Measurements from ENCODE around the gene EXOC6. TPM values are rescaled to one million over a fixed set of nuclear protein-coding genes. Genes with fewer than 3 reads are reported as not detected.
A peak's percentile ranks its signal among the peaks of the same experiment; 100 is the strongest.

EXOC6 gene
- total and polyA plus RNA-seq, 2 of the 13 experiments (the other 11 are each of a cell fraction or from before 2014, with no cell fraction given): 22.2 to 29.2 TPM

GRCh38 chr10:92876509-92877036 is 28.3 kb downstream of the EXOC6 start:
- no peak for ATAC-seq
- intact Hi-C loops (cut with micrococcal nuclease; ENCODE audit: unreplicated experiment): no loop called here

GRCh38 chr10:92880233-92880861 is 32.0 kb downstream of the EXOC6 start:
- whole genome bisulfite sequencing (ENCODE audit: low lambda C conversion rate): 63% methylated on average over 4 of the region's 4 CpGs
- ChIA-PET CTCF (ENCODE audit: low intra/inter-chr PET ratio, low total read pairs) (interaction anchor here (0.8 to 1.8 kb wide), 3 partner anchors 37 to 363 kb away, joined by 3 to 13 read pairs (median 5); no protein-coding TSS in a partner anchor), POLR2A (no interaction called here)
- peaks cover 8% of the 10 kb centered on the region; the same call in 1 of the 2 replicates for H4K20me1 ChIP-seq (ENCODE audit: insufficient read depth, low read length)
- peak; percentile 37; the same call in 2 of the 3 replicates for ATAC-seq
- no peak overlapping the region for H3K9ac ChIP-seq (ENCODE audit: insufficient read depth, low read depth, low read length)
- H3K27me3 ChIP-seq (ENCODE audit: control insufficient read depth in 1 of 2, insufficient read depth in 2 of 2, low read length in 2 of 2): no peaks in the 10 kb centered on the region
- H3K27ac ChIP-seq (ENCODE audit: extremely low read length, insufficient read depth, low read length): no peak overlapping the region
- H3K9me3 ChIP-seq (ENCODE audit: low read length): no peaks in the 10 kb centered on the region
- intact Hi-C loops (cut with micrococcal nuclease; ENCODE audit: unreplicated experiment) (loop anchor here (1.0 to 10.0 kb wide), 6 partner anchors 37 to 474 kb away; partner anchors contain the start of genes CYP26A1, HHEX and KIF11), in situ Hi-C loops (cut with HindIII; ENCODE audit: extremely low pct_ligation_motif_present, low pct_unique_long_range_greater_than_20kb) (no loop called here)
- no peaks in the 10 kb centered on the region for H3K36me3 ChIP-seq (replicated peaks in 1 of 2; ENCODE audit: control insufficient read depth in 1 of 2, insufficient read depth in 2 of 2, low read length in 2 of 2)
- no peaks in the 10 kb centered on the region for H3K4me1 ChIP-seq (ENCODE audit: insufficient read depth, low read length)
- DNase-seq (ENCODE audit: low spot score): peak; percentile 54
- no TSS peak for BruUV-seq (replicated peaks)
- TF ChIP-seq, protein P1, sequence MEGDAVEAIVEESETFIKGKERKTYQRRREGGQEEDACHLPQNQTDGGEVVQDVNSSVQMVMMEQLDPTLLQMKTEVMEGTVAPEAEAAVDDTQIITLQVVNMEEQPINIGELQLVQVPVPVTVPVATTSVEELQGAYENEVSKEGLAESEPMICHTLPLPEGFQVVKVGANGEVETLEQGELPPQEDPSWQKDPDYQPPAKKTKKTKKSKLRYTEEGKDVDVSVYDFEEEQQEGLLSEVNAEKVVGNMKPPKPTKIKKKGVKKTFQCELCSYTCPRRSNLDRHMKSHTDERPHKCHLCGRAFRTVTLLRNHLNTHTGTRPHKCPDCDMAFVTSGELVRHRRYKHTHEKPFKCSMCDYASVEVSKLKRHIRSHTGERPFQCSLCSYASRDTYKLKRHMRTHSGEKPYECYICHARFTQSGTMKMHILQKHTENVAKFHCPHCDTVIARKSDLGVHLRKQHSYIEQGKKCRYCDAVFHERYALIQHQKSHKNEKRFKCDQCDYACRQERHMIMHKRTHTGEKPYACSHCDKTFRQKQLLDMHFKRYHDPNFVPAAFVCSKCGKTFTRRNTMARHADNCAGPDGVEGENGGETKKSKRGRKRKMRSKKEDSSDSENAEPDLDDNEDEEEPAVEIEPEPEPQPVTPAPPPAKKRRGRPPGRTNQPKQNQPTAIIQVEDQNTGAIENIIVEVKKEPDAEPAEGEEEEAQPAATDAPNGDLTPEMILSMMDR (CRISPR knock-in tag; IDR thresholded peaks at IDR 0.05): peak; percentile 61
- TF ChIP-seq RAD21 (CRISPR knock-in tag; IDR thresholded peaks at IDR 0.05) (peak; percentile 30; the same call in 1 of the 2 replicates), ZNF572 (CRISPR knock-in tag; IDR thresholded peaks at IDR 0.05) (no peak), STAG1 (CRISPR knock-in tag; IDR thresholded peaks at IDR 0.05) (peak; percentile 68), ARID3A (IDR thresholded peaks at IDR 0.05; ENCODE audit: low read depth, low read length) (peak; percentile 71; the same call in 1 of the 2 replicates)
- no peak overlapping the region for H3K4me2 ChIP-seq (ENCODE audit: low read depth, low read length)
- H3K4me3 ChIP-seq (replicated peaks in 1 of 3; ENCODE audit: insufficient read depth in 1 of 3, low read depth in 2 of 3, low read length in 3 of 3): no peak overlapping the region
- no peak for FAIRE-seq
- H2AFZ ChIP-seq (ENCODE audit: low read length): no peak overlapping the region
- H3K79me2 ChIP-seq (ENCODE audit: insufficient read depth, low read length): peaks cover 15% of the 10 kb centered on the region

More at GRCh38 chr10:92876509-92877036, 28.3 kb downstream of the EXOC6 start:
- no peak overlapping the region for H3K4me3 ChIP-seq (replicated peaks in 1 of 3; ENCODE audit: insufficient read depth in 1 of 3, low read depth in 2 of 3, low read length in 3 of 3)
- peaks cover 16% of the 10 kb centered on the region for H3K4me1 ChIP-seq (ENCODE audit: insufficient read depth, low read length)
- no peak overlapping the region for H3K9ac ChIP-seq (ENCODE audit: insufficient read depth, low read depth, low read length)
- no peaks in the 10 kb centered on the region for H3K27me3 ChIP-seq (ENCODE audit: control insufficient read depth in 1 of 2, insufficient read depth in 2 of 2, low read length in 2 of 2)
- H3K4me2 ChIP-seq (ENCODE audit: low read depth, low read length): no peak overlapping the region
- POLR2A ChIA-PET: no interaction called here
- no TSS peak for BruUV-seq (replicated peaks)
- no peak for TF ChIP-seq SETDB1 (CRISPR knock-in tag; IDR thresholded peaks at IDR 0.05; ENCODE audit: borderline replicate concordance)
- no peak for TF ChIP-seq NR2F6 (IDR thresholded peaks at IDR 0.05)
- no peak for TF ChIP-seq NR2F6 (CRISPR knock-in tag; IDR thresholded peaks at IDR 0.05)
- TF ChIP-seq SNAPC2 (CRISPR knock-in tag; IDR thresholded peaks at IDR 0.05): no peak
- CTCF ChIA-PET (ENCODE audit: low intra/inter-chr PET ratio, low total read pairs): no interaction called here
- WGBS (ENCODE audit: low lambda C conversion rate): 67% methylated on average over 4 of the region's 4 CpGs
- H3K9me3 ChIP-seq (ENCODE audit: low read length): no peaks in the 10 kb centered on the region
- in situ Hi-C loops (cut with HindIII; ENCODE audit: extremely low pct_ligation_motif_present, low pct_unique_long_range_greater_than_20kb): no loop called here
- DNase-seq (ENCODE audit: low spot score): no peak
- H3K36me3 ChIP-seq (replicated peaks in 1 of 2; ENCODE audit: control insufficient read depth in 1 of 2, insufficient read depth in 2 of 2, low read length in 2 of 2): no peaks in the 10 kb centered on the region
- H3K79me2 ChIP-seq (ENCODE audit: insufficient read depth, low read length): peaks cover 21% of the 10 kb centered on the region
- no peak overlapping the region for H3K27ac ChIP-seq (ENCODE audit: extremely low read length, insufficient read depth, low read length)
- no peak for FAIRE-seq
- no peaks in the 10 kb centered on the region for H4K20me1 ChIP-seq (ENCODE audit: insufficient read depth, low read length)
- H2AFZ ChIP-seq (ENCODE audit: low read length): no peak overlapping the region
